Limb (tissue), 2 donors: Measurements from ENCODE around the gene TBC1D5.
A peak's percentile ranks its signal among the peaks of the same experiment; 100 is the strongest.
"Not testable (repeated sequence)": the region's sequence is repeated elsewhere in the genome, so short reads cannot be mapped to it uniquely, and the experiment has no call there.

ENCODE experiments used
- DNase-seq, 2 donors: peaks; one replicate each; pipeline ENCODE4 v3.0.0-alpha.2; 2016; ENCODE audit errors: extremely low spot score in 2 of 2

The TBC1D5 gene

GRCh38 chr3:17648630-17649355 lies 93.6 kb downstream of the TBC1D5 start:
- DNase-seq, result not testable (repeated sequence)

- DNase-seq, result peak in 1 of 2 donors; percentile 64
Measured at GRCh38 chr3:17645074-17645698, 97.2 kb downstream of the TBC1D5 start.

GRCh38 chr3:17643691-17644090 lies 98.7 kb downstream of the TBC1D5 start:
- DNase-seq, result no peak

- no peak for DNase-seq
Measured at GRCh38 chr3:17642474-17642873, 100.0 kb downstream of the TBC1D5 start.

- no peak for DNase-seq
Measured at GRCh38 chr3:17640466-17640865, 102.0 kb downstream of the TBC1D5 start.

- no peak for DNase-seq
Measured at GRCh38 chr3:17639765-17640164, 102.7 kb downstream of the TBC1D5 start.

GRCh38 chr3:17639257-17639656 lies 103.2 kb downstream of the TBC1D5 start:
- DNase-seq, result no peak

GRCh38 chr3:17638356-17638755 lies 104.1 kb downstream of the TBC1D5 start:
- DNase-seq, result no peak

- DNase-seq, result not testable (repeated sequence)
Measured at GRCh38 chr3:17635675-17636074, 106.8 kb downstream of the TBC1D5 start.

- DNase-seq, result no peak
Measured at GRCh38 chr3:17634964-17635363, 107.5 kb downstream of the TBC1D5 start.

- no peak for DNase-seq
Measured at GRCh38 chr3:17634201-17634600, 108.2 kb downstream of the TBC1D5 start.

GRCh38 chr3:17632401-17633100 lies 109.9 kb downstream of the TBC1D5 start:
- no peak for DNase-seq

- DNase-seq, result no peak
Measured at GRCh38 chr3:17631609-17632008, 110.8 kb downstream of the TBC1D5 start.

GRCh38 chr3:17629400-17629799 lies 113.0 kb downstream of the TBC1D5 start:
- no peak for DNase-seq

- no peak for DNase-seq
Measured at GRCh38 chr3:17626395-17626794, 116.0 kb downstream of the TBC1D5 start.

- no peak for DNase-seq
Measured at GRCh38 chr3:17625133-17625532, 117.3 kb downstream of the TBC1D5 start.

- DNase-seq, result no peak
Measured at GRCh38 chr3:17623464-17623863, 119.0 kb downstream of the TBC1D5 start.

GRCh38 chr3:17619968-17620367 lies 122.5 kb downstream of the TBC1D5 start:
- DNase-seq, result no peak

- DNase-seq, result not testable (repeated sequence)
Measured at GRCh38 chr3:17613017-17613416, 129.4 kb downstream of the TBC1D5 start.

- no peak for DNase-seq
Measured at GRCh38 chr3:17607905-17608304, 134.5 kb downstream of the TBC1D5 start.

- no peak for DNase-seq
Measured at GRCh38 chr3:17605934-17606333, 136.5 kb downstream of the TBC1D5 start.

- no peak for DNase-seq
Measured at GRCh38 chr3:17605032-17605431, 137.4 kb downstream of the TBC1D5 start.

- no peak for DNase-seq
Measured at GRCh38 chr3:17602126-17602525, 140.3 kb downstream of the TBC1D5 start.
